ENCODE measurements around the gene ID3.

ID3 gene

DNA sequence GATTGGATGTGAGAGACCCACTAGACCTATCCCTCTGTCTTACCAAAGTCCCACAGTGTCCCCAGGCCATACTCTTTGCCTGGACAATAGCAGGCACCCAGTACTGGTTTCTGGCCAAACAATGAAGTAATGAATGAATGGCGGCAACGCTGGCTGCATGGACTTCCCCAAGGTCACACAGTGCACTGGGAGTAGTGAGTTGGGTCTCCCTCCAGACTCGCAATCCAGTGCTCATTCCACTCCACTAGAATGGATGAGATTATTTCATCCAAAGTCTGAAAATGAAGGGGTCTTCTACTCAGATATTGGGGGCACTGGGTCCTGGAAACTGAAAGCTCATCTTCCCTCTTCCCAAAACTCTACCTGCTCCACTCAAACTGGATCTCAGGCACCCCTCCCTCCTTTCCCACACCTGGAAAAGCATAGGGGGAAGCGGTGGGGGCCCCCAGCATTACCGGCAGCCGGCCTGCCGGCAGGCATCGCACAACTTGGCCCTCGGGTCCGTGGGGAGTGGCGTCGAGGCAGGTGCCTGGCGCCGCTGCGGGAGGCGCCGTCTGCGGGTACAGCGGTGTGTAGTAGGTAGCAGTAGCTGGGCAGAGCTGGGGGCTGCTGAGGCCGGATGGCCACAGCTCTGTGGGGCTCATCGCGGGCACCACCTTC is 29.1 kb downstream of the ID3 start:
- no peak for DNase-seq (ENCODE audit: low read depth)

DNA sequence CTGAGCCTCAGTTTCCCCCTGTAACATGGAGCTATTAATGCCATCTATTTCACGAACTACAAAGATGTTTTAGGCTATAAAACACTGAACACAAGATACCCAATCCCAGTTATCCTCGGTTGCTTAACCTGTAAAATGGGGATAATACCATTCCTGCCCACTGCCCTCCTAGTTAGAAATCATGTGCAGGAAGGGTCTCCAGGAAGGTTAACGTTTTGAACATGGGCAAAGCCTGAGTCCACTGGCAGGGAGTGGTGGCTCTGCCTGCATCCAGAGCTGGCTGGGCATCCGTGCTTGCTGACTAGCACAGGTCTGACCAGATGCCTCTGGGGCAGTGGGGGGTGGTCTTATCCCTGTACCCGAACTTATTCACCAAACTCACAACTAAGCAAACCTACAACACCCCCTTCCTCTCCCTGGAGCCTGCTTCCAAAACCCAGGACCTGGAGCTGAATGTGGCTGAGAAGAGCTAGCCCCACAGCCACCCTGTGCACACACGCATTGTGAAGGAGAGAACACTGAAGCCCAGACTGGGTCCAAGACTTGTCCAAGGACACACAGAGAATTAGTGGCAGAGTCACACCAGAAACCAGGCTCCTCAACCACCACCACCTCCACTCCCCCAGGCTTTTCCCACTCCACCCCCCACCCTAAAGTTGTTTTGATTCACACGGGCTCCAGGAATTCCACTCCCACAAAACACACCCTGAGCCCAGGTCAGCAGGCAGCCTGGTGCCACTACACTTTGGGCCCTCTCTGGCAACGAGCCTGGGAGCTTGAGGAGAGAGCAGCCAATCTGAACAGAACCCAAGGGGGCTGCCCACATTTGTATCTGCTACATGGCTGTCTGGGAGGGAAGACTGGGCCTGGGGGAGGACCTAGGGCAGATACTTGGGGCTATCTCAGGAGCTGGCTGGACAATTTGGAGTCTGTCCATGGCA is 29.9 kb downstream of the ID3 start:
- TF ChIP-seq, protein P1, sequence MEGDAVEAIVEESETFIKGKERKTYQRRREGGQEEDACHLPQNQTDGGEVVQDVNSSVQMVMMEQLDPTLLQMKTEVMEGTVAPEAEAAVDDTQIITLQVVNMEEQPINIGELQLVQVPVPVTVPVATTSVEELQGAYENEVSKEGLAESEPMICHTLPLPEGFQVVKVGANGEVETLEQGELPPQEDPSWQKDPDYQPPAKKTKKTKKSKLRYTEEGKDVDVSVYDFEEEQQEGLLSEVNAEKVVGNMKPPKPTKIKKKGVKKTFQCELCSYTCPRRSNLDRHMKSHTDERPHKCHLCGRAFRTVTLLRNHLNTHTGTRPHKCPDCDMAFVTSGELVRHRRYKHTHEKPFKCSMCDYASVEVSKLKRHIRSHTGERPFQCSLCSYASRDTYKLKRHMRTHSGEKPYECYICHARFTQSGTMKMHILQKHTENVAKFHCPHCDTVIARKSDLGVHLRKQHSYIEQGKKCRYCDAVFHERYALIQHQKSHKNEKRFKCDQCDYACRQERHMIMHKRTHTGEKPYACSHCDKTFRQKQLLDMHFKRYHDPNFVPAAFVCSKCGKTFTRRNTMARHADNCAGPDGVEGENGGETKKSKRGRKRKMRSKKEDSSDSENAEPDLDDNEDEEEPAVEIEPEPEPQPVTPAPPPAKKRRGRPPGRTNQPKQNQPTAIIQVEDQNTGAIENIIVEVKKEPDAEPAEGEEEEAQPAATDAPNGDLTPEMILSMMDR (IDR thresholded peaks at IDR 0.05; ENCODE audit: low read depth, low read length, missing control alignments): no peak
- no peak for DNase-seq (ENCODE audit: low read depth)
- in situ Hi-C loops (cut with HindIII; ENCODE audit: low sequenced_read_pairs): no loop called here
- H3K4me3 ChIP-seq (ENCODE audit: low read depth, low read length): no peak overlapping the region

More for the DNA sequence above, 29.1 kb downstream of the ID3 start:
- TF ChIP-seq, protein P1 (IDR thresholded peaks at IDR 0.05; ENCODE audit: low read depth, low read length, missing control alignments): no peak
- in situ Hi-C loops (cut with HindIII; ENCODE audit: low sequenced_read_pairs): no loop called here
- peak overlapping the region; percentile 51 for H3K4me3 ChIP-seq (ENCODE audit: low read depth, low read length)

DNA sequence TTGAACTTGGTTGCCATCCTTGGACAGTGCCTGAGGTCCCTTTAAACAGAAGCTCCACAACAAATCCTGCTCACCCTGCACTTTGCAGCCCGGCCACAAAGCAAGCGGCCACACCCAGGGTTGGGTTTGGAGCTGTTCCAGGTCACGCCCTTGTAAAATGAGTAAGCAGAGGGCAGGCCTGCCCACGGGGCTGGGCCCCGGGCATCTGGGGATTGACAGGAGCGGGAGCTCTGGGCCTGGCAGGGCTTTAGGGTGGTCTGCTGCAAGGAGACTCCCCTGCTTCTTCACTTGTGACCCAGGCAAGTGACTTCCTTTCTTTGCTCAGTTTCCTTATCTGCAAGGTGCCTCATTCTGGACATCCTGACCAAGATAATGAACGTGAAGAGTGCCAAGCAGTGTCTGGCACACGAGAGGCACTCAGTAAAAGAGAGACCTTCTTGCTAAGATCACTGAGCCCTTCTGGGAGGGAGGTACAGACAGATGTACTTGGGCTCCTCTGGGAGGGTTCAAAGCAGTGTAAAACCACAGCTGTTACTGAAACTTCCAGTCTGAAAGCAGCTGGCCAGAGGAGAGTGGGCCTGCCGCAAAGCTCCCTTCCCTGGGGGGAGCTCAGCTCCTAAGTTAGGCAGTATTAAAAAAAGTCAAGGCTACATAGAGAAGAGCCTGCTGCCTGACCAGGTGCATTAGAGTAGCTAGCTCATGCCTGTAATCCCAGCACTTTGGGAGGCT is 30.9 kb downstream of the ID3 start:
- in situ Hi-C loops (cut with HindIII; ENCODE audit: low sequenced_read_pairs): no loop called here
- DNase-seq (ENCODE audit: low read depth): no peak
- TF ChIP-seq, protein P1 (IDR thresholded peaks at IDR 0.05; ENCODE audit: low read depth, low read length, missing control alignments): no peak
- no peak overlapping the region for H3K4me3 ChIP-seq (ENCODE audit: low read depth, low read length)

DNA sequence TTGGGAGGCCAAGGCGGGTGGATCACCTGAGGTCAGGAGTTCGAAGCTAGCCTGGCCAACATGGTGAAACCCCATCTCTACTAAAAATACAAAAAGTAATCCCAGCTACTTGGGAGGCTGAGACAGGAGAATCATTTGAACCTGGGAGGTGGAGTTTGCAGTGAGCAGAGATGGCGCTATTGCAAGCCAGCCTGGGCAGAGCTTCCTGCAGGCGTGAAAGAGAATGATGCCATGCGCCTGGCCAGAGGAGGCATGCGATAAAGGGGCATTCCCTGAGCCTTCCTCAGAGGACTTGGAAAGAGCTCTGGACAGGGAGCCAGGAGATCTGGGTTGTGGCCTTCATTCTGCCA is 31.4 kb downstream of the ID3 start:
- H3K4me3 ChIP-seq (ENCODE audit: low read depth, low read length): no peak overlapping the region
- no peak for DNase-seq (ENCODE audit: low read depth)
- in situ Hi-C loops (cut with HindIII; ENCODE audit: low sequenced_read_pairs): no loop called here
- TF ChIP-seq, protein P1 (IDR thresholded peaks at IDR 0.05; ENCODE audit: low read depth, low read length, missing control alignments): no peak

DNA sequence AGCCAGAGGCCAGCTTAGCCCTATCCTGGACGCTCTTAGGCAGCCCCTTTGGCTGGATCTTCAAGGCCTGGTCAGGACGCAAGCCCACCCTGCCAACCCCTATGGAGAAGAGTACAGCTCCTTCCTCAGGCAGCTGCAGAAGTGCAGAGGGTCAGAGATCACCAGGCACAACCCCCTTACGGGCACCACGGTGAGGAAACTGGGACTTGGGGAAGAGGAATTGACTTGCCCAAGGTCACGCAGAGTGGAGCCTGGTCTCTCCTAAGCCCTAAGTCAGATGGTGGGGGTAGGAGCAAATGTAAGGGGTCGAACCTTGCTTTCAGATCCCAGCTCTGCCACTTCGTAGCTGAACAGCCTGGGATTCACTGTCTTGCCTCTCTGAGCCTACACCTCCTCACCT is 31.9 kb downstream of the ID3 start:
- no peak overlapping the region for H3K4me3 ChIP-seq (ENCODE audit: low read depth, low read length)
- TF ChIP-seq, protein P1 (IDR thresholded peaks at IDR 0.05; ENCODE audit: low read depth, low read length, missing control alignments): no peak
- in situ Hi-C loops (cut with HindIII; ENCODE audit: low sequenced_read_pairs): no loop called here
- DNase-seq (ENCODE audit: low read depth): no peak

DNA sequence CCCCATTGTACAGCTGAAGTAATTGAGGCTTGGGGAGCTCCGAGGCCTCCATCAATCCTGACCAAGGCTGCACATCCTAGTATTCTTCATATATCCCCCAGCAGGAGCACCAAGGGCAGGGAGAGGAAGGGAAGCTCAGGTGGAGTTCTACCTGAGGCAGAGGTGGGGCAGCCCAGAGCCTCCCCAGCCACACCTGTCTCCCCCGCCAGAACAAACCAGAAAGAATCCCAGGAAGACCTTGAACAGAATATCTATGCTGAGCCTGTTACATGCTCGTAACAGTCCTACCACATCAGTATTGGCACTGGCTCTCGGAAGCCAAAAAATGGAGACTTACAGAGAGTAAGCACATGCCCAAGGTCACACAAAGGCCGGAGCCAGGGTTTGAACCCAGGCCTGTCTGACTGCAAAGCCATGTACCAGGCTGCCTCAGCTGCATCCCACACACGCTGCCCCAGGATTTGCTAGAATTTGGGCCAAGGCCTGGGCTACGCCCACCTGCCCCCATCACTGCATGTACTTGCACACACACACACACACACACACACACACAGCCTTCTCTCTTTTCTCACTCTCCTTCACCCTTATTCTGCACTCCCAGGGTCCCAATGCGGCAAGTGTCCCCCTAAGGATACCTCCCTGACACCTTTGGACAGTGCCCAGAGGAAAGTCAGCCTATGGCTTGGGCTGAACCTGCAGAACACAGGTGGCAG is 32.8 kb downstream of the ID3 start:
- TF ChIP-seq, protein P1 (IDR thresholded peaks at IDR 0.05; ENCODE audit: low read depth, low read length, missing control alignments): no peak
- no peak for DNase-seq (ENCODE audit: low read depth)
- H3K4me3 ChIP-seq (ENCODE audit: low read depth, low read length): no peak overlapping the region
- in situ Hi-C loops (cut with HindIII; ENCODE audit: low sequenced_read_pairs): no loop called here
